Gastroesophageal sphincter (tissue), 4 donors: ENCODE results near the gene MYRIP. TPM values are rescaled to one million over a fixed set of nuclear protein-coding genes. Genes with fewer than 3 reads are reported as not detected.

Experiments
- ATAC-seq: fragments of 150-250 bp; one replicate; pipeline ENCODE4 v1.9.1; 2016; ENCODE audit warnings: mild to moderate bottlenecking, moderate library complexity
- H3K27ac ChIP-seq, 4 donors: fragments of 200-600 bp; sonication (generic) in 3 of 4; 1 replicate in 3 of 4; 2 replicates in 1 of 4; pipeline ENCODE4 v1.5.1; 2016 to 2019
- H3K27me3 ChIP-seq: fragments of 200-600 bp; sonication (generic); one replicate; pipeline ENCODE4 v1.5.1; 2019
- H3K36me3 ChIP-seq, 2 donors: fragments of 200-600 bp; sonication (generic); one replicate each; pipeline ENCODE4 v1.5.1; 2019; ENCODE audit warnings: control low read depth in 1 of 2
- H3K4me1 ChIP-seq, 3 donors: fragments of 200-600 bp; sonication (generic); 1 replicate in 2 of 3; 2 replicates in 1 of 3; pipeline ENCODE4 v1.5.1; 2016 to 2019; ENCODE audit warnings: control low read depth in 2 of 3
- H3K4me3 ChIP-seq, 2 donors: fragments of 200-600 bp; sonication (generic); one replicate each; pipeline ENCODE4 v1.5.1; 2019; ENCODE audit warnings: mild to moderate bottlenecking in 1 of 2, moderate library complexity in 1 of 2
- H3K9me3 ChIP-seq, 3 donors: fragments of 200-600 bp; sonication (generic); one replicate each; pipeline ENCODE4 v1.5.1; 2017 to 2019; ENCODE audit warnings: control low read depth in 2 of 3
- EP300 ChIP-seq: sonication (generic); formaldehyde crosslinking; IDR thresholded peaks from one replicate; pipeline ENCODE4 v1.6.1; 2017; ENCODE audit warnings: antibody characterized with exemption, mild to moderate bottlenecking
- POLR2A ChIP-seq, 2 donors: fragments of 450-650 bp; IDR thresholded peaks; one replicate each; pipeline ENCODE4 v1.6.1; 2017; ENCODE audit warnings: antibody characterized with exemption in 2 of 2, mild to moderate bottlenecking in 2 of 2, moderate library complexity in 1 of 2
- POLR2AphosphoS5 ChIP-seq: sonication (generic); formaldehyde crosslinking; IDR thresholded peaks from one replicate; pipeline ENCODE4 v1.6.1; 2017; ENCODE audit warnings: antibody characterized with exemption
- WGBS, 2 donors: methylation state at CpG; one replicate each; pipeline ENCODE4 v1.1.5; 2018; ENCODE audit warnings: low coverage in 1 of 2; 5-methylcytosine and 5-hydroxymethylcytosine counted together
- total RNA-seq, 4 donors: library from RNA; depleted of rRNA; stranded (reverse); fragments of >200 nt; gene quantifications; one replicate each; pipeline ENCODE4 v1.1.0, GENCODE V29; 2016
- TF ChIP-seq, protein P1 (sequence below), 4 experiments: fragments of 200-600 bp in 2 of 4; fragments of 450-650 bp in 2 of 4; sonication (generic) in 1 of 4; IDR thresholded peaks; one replicate each; pipeline ENCODE4 v1.5.1; 2017 to 2019; ENCODE audit warnings: antibody characterized with exemption in 4 of 4, mild to moderate bottlenecking in 2 of 4, moderate library complexity in 2 of 4

MYRIP gene
- total RNA-seq, 4 donors from 2014 or later = 3.7 to 6.4 (median 5.0) TPM

DNA sequence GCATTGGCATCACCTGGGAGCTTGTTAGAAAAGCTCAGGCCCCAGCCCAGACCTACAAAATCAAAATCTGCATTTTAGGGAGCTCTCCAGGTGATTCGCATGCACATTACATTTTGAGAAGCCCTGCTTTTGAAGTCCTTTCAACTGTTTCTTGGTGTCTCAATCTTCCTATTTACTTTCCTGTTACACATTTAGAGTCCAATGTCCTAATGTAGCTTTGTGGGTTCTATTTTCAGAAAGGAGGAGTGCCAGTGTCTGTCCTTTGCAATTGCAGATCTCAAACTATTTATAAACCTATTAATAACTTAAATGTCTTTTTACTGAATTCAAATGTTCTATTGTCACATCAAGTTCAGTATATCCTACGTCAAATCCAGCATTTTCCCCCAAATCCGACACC is 27.8 kb upstream of the MYRIP start:
- Histone ChIP-seq H3K4me3 (no peak overlapping the region), H3K9me3 (no peaks in the 10 kb centered on the region), H3K27me3 (no peaks in the 10 kb centered on the region), H3K27ac (no peak overlapping the region), H3K4me1 (no peaks in the 10 kb centered on the region), H3K36me3 (no peaks in the 10 kb centered on the region)
- no peak for ATAC-seq
- 41 to 82% methylated on average over 2 to 3 of the region's 3 CpGs for WGBS, 2 donors
- TF ChIP-seq POLR2AphosphoS5 (no peak), EP300 (no peak), POLR2A (IDR thresholded peaks at IDR 0.05) (no peak)
- TF ChIP-seq, protein P1, sequence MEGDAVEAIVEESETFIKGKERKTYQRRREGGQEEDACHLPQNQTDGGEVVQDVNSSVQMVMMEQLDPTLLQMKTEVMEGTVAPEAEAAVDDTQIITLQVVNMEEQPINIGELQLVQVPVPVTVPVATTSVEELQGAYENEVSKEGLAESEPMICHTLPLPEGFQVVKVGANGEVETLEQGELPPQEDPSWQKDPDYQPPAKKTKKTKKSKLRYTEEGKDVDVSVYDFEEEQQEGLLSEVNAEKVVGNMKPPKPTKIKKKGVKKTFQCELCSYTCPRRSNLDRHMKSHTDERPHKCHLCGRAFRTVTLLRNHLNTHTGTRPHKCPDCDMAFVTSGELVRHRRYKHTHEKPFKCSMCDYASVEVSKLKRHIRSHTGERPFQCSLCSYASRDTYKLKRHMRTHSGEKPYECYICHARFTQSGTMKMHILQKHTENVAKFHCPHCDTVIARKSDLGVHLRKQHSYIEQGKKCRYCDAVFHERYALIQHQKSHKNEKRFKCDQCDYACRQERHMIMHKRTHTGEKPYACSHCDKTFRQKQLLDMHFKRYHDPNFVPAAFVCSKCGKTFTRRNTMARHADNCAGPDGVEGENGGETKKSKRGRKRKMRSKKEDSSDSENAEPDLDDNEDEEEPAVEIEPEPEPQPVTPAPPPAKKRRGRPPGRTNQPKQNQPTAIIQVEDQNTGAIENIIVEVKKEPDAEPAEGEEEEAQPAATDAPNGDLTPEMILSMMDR (IDR thresholded peaks at IDR 0.05) = no peak

DNA sequence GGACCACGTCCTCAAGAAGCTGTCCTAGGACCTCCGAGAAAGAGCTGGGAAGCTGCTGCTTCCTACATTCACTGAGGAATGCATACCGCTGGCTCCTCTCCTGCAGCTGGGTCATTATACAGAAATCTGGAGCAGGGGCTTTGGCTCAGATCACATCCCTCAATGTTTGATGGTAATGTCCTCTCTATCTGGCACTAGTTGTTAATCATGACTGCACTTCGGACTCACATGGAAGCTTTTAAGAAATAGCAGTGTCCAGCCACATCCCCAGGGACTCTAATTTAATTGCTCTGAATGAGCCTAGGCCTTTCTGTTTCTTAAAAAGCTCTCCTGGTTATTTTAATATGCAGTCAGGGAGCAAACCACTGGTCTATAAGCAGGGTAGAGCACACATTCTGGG is 25.7 kb upstream of the MYRIP start:
- WGBS, 2 donors = 37 to 60% methylated on average over 1 to 2 of the region's 4 CpGs
- Histone ChIP-seq H3K27ac (no peak overlapping the region), H3K4me1 (no peaks in the 10 kb centered on the region), H3K27me3 (no peaks in the 10 kb centered on the region), H3K4me3 (no peak overlapping the region), H3K36me3 (no peaks in the 10 kb centered on the region), H3K9me3 (no peaks in the 10 kb centered on the region)
- ATAC-seq = no peak
- no peak for TF ChIP-seq POLR2AphosphoS5
- no peak for TF ChIP-seq EP300
- TF ChIP-seq, protein P1 (IDR thresholded peaks at IDR 0.05) = no peak
- TF ChIP-seq POLR2A (IDR thresholded peaks at IDR 0.05) = no peak

DNA sequence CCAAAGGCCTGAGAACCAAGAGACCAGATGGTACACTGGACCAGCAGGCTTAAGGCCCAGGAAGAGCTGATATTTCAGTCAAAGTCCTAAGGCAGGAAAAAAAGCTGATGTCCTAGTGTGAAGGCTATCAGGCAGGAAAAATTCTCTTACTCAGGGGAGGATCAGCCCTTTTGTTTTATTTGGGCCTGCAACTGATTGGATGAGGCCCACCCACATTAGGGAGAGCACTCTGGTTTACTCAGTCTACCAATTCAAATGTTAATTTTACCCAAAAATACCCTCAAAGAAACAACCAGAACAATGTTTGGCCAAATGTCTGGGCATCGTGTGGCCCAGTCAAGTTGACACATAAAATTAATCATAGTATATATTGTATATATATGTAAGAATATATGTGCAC is 24.5 kb upstream of the MYRIP start:
- no peak for ATAC-seq
- Histone ChIP-seq H3K4me3 (no peak overlapping the region), H3K27ac (no peak overlapping the region), H3K36me3 (no peaks in the 10 kb centered on the region), H3K4me1 (no peaks in the 10 kb centered on the region), H3K27me3 (no peaks in the 10 kb centered on the region), H3K9me3 (no peaks in the 10 kb centered on the region)
- TF ChIP-seq POLR2A (IDR thresholded peaks at IDR 0.05) = no peak
- TF ChIP-seq EP300 = no peak
- TF ChIP-seq POLR2AphosphoS5 = no peak
- TF ChIP-seq, protein P1 (IDR thresholded peaks at IDR 0.05) = no peak
- 63 to 71% methylated on average over 1 of the region's 1 CpG for WGBS, 2 donors

DNA sequence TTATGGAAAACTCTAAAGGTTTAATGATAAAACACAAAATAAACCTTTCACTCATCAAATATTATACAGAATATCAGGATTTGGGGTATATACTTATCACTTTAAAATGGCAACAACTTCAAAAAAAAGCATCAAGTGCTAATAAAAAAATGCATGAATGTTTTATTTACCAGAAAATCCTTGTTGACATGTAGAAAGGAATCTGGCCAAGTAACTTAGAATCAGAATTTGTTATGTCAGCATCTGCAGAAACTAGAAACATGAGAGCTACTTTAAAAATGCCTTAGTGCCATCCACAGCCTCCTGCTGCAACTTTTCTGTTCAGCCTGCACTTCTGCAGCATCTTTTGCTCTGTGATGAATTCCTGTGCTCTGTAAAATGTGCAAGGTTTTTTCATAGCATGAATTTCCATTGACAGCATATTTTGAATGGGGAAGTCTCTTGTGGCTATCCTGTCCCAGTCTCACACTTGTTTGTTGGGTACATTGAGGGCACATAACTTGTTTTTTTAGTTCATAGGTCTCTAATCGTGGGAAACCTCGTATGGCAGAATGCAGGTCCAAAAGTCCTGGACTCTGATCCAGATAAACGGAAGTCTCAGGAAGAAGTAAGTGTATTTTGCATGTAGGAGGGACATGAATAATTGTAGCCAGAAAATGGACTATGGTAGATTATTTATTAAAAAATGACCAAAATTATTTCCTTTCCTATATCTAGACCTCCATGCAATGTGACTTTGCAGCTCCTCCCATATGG is 21.1 kb upstream of the MYRIP start:
- H3K9me3 ChIP-seq = no peaks in the 10 kb centered on the region
- no peaks in the 10 kb centered on the region for H3K36me3 ChIP-seq
- 73 to 92% methylated on average over 3 of the region's 3 CpGs for WGBS, 2 donors
- TF ChIP-seq POLR2A (IDR thresholded peaks at IDR 0.05) (no peak), EP300 (no peak), POLR2AphosphoS5 (no peak)
- TF ChIP-seq, protein P1 (IDR thresholded peaks at IDR 0.05) = no peak
- ATAC-seq = no peak
- H3K4me1 ChIP-seq = no peaks in the 10 kb centered on the region
- no peak overlapping the region for H3K4me3 ChIP-seq
- no peak overlapping the region for H3K27ac ChIP-seq
- peaks cover 5% of the 10 kb centered on the region for H3K27me3 ChIP-seq

DNA sequence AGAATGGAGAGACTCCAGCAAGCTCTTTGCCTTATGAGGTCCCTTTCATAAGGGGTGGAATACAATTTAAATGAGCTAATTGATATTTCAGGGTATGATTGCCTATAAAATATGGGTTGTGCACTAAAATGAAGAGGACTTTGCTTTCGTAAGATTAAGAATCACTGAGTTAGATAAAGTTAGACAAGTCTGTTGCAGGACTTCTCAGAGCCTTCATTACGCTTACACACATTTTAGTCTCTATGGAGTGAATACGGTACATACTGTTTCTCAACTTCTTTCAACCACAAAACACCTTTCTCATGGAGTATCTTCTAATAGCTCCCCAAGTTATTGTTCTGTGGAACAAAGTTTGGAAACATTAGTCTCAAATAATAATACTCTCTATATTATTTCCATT is 17.8 kb upstream of the MYRIP start:
- H3K27ac ChIP-seq = no peak overlapping the region
- peaks cover 5% of the 10 kb centered on the region for H3K27me3 ChIP-seq
- no peaks in the 10 kb centered on the region for H3K9me3 ChIP-seq
- H3K4me3 ChIP-seq = no peak overlapping the region
- no peaks in the 10 kb centered on the region for H3K36me3 ChIP-seq
- WGBS, 2 donors = 91 to 96% methylated on average over 3 of the region's 3 CpGs
- H3K4me1 ChIP-seq = no peaks in the 10 kb centered on the region
- TF ChIP-seq EP300 (no peak), POLR2AphosphoS5 (no peak), POLR2A (IDR thresholded peaks at IDR 0.05) (no peak)
- TF ChIP-seq, protein P1 (IDR thresholded peaks at IDR 0.05) = no peak
- no peak for ATAC-seq
